Activated T-helper 1 cell treated with Interleukin-2 at 50 U/mL for 16 hours (primary cell): Measurements from ENCODE around the gene ZCCHC14.
"Not testable (repeated sequence)": the region's sequence is repeated elsewhere in the genome, so short reads cannot be mapped to it uniquely, and the experiment has no call there.

ENCODE experiments used
- DNase-seq: peaks from one replicate; pipeline ENCODE4 v3.0.0-alpha.2; 2020; ENCODE audit warnings: low read depth

ZCCHC14 gene

GRCh38 chr16:87524407-87524806, 31.6 kb upstream of the ZCCHC14 start:
- no peak for DNase-seq

DNA sequence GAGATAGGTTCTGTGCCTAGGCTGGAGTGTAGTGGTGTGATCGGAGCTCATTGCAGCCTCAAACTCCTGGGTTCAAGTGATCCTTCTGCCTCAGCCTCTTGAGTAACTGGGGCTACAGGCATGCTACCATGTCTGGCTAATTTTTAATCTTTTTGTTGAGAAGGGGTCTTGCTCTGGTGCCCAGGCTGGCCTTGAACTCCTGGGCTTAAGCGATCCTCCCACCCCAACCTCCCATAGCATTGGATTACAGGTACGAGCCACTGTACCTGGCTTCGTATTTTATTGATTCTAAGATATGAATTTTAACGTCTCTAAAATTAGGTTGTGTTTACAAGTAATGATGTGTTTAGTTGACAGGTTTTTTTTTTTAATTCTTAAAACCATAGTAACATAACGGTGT, 30.8 kb upstream of the ZCCHC14 start:
- DNase-seq: not testable (repeated sequence)

DNA sequence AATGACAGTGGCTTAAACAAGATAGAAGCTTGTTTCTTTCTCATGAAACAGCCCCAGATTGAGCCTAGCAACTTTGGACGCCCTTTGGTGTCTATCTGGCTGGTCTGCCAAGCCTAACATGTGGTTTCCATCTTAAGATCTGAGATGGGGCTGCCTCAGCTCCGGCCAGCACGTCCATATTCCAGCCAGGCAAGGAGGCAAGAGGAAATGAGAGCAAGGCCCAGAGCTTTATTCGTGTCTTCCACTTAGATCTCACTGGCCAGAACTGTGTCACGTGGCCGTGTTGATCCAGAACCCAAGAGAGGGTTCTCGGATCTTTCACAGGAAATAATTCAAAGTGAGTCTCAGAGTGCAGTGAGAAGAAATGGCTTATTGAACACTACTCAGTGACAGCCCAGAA, 28.9 kb upstream of the ZCCHC14 start:
- DNase-seq: not testable (repeated sequence)

DNA sequence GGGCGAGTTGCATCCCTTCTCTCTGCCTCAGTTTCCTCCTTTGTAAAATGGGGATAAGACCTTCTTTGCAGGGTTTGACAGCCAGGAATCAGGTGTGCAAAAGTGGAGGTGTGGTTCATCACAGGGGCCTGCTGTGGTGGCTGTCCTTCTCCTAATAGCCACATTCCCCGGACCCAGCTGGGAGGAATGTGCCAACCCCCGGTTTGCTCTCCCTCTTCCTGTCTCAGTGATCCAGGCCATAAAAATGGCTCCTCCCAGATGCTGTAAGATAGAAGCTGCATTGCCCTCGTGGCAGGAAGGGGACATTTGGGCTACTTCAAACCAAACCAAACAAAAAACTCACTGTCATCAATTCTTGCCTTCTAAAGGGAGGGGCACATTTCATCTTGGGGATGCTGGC, 26.3 kb upstream of the ZCCHC14 start:
- not testable (repeated sequence) for DNase-seq

- DNase-seq: not testable (repeated sequence)
Observed at GRCh38 chr16:87518430-87519051, 25.7 kb upstream of the ZCCHC14 start.

DNA sequence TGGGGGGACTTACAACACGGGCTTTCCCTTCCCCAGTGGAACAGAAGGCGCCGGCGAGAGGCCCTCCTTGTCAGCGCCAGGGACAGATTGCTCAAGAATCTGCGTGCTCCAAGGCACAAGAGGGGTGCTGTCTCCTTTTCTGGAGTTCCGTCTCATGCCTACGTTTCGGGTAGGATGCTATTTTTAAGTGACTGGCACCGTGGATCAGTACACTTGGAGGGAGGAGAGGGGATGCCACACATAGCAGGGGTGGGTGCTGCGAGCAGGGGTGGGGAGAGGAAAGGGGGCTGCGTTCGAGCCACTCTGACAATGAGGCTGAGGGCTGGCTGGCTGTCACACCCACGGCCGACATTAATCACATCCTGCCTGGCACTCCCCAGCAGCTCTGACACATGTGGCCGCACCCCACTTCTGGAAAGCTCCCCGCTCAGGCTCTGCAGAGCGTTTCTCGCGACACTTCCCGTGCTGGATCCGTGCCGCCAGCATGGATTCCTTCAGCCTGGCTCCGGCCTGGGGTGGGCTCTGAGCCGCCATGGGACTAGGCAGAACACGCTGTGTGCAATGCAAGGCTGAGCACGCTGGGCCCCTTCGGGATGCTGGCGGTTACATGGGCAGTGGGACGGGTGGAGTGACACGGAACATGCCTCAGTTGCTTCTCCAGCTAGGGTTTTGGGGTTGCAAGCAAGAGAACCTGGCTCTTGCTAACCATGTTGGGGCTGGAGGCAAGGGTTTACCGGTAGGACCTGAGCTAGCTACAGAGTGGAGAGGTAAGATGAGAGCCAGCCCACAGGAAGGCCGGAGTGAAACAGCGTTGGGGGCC, 25.0 kb upstream of the ZCCHC14 start:
- not testable (repeated sequence) for DNase-seq

DNA sequence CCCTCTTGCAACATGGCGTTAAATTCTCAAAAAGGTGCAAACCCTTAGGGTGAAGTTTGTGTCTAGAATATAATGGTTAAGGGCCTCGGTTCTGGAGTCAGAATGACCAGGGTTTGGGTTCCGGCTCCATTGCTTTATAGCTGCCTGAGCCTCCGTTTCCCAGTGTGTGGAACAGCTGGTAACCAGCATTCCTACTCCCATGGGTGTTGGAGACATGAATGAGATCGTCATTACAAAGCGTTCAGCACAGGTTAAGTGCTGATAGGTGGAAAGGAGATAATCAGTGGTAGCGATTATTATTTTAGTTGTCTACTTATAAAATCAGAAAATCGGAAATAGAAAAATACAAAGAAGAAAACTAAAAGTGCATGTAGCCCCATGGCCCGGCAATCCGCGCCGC, 23.5 kb upstream of the ZCCHC14 start:
- DNase-seq: no peak

- DNase-seq: no peak
Observed at GRCh38 chr16:87515475-87516330, 22.9 kb upstream of the ZCCHC14 start.

DNA sequence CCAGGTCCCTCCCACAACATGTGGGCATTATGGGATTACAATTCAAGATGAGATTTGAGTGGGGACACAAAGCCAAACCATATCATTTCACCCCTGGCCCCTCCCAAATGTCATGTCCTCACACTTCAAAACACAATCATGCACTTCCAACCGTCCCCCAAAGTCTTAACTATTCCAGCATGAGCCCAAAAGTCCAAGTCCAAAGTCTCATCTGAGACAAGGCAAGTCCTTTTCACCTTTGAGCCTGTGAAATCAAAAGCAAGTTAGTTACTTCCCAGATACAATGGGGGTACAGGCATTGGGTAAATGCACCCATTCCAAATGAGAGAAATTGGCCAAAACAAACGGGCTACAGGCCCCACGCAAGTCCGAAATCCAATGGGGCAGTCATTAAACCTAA, 17.0 kb upstream of the ZCCHC14 start:
- DNase-seq: not testable (repeated sequence)

GRCh38 chr16:87507351-87508069, 14.7 kb upstream of the ZCCHC14 start:
- DNase-seq: no peak

DNA sequence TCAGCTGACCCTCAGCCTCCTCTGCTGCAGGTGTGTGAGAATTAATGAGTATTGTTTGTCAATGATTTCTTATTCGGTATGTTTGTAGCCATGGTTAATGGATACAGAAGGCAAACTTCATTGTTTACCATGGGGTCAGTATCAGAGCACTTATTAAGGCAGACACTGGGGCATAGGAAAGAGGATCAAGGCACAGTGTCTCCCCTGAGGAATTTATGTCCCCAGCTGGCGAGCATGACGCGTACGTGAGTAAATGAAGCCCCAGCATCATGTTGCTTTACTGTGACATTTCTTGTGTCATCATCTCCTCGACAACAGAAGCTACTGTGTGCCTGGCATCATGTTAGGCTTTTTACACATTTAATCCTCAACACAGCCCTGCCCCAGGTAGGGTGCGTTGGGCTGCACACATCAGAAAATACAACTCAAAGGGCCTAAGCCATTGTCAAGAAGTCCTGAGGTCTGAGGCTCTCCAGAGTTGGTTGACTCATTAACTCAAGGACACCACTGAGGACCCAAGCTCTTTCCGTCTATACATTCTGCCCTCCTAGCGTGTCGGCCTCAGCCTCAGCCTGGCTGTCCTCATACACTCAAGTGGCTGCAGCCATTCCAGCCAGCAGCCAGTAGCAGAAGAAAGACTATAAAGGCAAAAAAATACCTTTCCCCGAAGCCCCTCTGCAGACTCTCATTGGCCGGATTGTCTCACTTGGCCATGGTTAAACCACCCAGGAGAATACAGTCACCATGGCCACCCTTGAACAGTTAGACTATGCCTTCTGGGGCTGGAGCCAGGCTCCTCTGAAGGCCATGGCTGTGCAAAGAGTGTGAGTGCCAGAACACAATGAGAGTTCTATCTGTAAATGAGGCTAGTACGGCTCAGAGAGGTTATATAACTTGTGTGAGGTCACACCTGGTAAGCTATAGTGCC, 13.9 kb upstream of the ZCCHC14 start:
- no peak for DNase-seq

DNA sequence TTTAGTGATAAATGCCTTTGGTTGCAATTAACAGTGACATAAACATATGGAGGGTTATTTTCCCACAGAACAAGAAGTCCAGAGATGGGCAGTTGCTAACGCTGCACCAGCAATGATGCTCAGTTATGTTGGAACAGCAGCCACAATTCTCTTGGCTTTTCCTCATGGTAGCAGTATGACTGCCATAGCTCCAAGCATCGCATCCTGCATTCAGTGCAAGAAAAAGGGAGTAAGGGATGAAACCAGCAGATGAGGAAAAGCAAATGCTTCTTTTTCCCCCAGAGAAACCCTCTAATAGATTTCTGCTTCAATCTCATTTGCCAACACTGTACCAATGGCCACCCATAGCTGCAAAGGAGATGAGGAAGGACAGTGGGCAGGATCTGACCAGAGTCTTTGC, 13.0 kb upstream of the ZCCHC14 start:
- no peak for DNase-seq

- not testable (repeated sequence) for DNase-seq
Observed at GRCh38 chr16:87503232-87503937, 10.6 kb upstream of the ZCCHC14 start.

DNA sequence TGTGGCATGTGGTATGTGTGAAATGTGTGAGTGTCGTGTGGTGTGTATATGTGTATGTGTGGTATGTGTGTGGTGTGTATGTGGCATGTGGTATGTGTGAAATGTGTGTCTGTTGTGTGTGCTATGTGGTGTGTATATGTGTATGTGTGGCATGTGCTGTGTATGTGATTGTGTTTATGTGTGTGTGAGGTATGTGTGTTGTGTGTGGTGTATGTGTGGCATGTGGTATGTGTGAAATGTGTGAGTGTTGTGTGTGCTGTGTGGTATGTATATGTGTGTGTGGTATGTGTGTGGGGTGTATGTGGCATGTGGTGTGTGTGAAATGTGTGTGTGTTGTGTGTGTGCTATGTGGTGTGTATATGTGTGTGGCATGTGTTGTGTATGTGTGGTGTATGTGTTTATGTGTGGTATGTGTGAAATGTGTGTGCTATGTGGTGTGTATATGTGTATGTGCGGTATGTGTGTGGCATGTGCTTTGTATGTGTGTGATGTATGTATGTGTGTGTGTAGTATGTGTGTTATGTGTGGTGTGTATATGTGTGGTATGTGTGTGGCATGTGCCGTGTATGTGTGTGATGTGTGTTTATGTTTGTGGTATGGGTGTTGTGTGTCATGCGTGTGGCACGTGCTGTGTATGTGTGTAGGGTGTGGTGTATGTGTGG, 9.6 kb upstream of the ZCCHC14 start:
- DNase-seq: no peak

DNA sequence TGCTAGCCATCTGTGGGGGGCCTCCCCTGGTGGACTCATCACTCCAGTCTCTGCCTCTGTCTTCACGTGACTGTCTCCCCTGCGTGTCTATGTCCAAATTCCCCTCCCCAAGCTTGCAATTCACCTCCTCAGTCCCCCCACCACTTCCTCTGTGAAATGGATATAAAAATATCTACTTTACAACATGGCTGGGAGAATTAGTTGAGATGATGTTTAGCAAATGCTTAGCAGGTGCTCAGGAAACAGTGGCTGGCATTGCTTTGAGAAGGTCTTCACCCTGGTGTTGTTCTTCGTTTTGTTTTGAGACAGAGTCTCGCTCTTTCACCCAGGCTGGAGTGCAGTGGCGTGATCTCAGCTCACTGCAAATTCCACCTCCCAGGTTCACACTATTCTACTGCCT, 8.3 kb upstream of the ZCCHC14 start:
- DNase-seq: no peak

- DNase-seq: no peak
Observed at GRCh38 chr16:87499189-87499486, 6.3 kb upstream of the ZCCHC14 start.

DNA sequence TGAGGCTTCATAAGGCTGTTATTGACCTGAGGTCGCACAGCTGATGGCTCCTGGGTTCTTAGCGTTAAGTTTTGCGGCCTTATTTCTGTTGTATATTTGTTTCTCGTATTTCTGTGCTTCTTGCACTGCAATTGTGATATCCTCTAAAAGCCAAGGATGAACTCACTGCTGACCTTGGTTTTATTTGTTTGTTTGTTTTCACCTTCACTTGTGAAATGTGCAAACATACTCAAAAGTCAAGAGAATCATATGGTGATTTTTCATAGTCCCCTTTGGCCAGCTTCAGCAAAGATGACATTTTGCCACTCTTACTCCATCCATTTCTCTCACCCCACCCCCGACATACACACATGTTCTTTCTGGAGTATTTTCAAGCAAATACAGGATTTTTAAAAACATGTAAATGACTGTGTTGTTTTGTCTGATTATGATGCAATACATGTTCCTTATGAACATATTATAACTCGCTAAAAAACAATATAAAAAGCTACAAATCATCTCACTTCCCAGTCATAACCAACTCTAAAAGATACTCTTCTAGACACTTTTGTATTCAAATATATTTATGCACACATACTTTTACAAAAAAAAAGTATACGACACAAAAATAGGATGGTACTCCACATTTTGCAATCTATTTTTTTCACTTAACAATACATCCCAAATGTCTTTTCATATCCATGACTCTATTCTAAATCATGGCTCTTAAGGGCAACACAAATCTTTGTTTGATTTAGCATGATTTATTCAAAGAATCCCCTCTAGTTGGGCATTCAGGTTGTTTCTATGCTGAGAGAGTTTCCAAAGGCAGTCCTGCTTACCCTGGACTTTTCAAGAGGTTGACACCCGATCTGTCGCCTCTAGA, 5.7 kb upstream of the ZCCHC14 start:
- no peak for DNase-seq

DNA sequence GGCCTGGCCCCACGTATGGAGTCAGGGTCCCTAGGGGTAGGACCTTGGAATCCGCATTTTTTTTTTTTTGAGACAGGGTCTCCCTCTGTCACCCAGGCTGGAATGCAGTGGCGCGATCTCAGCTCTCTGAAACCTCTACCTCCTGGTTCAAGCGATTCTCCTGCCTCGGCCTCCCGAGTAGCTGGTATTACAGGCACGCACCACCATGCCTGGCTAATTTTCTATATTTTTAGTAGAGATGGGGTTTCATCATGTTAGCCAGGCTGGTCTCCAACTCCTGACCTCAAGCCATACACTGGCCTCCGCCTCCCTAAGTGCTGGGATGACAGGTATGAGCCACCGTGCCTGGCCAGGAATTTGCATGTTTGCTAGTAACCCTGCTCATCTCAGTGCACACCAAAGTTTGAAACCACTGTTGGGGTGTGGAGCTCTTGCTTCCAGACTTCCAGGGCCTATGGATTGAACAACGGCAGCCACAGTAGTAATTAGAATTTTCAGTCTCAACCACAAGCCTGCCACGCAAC, 5.0 kb upstream of the ZCCHC14 start:
- DNase-seq: not testable (repeated sequence)
